Stimulated activated CD8-positive, alpha-beta memory T cell treated with anti-CD3 and anti-CD28 coated beads, Interleukin-4, amount 100 ng/mL, for 24 hours (primary cell): Measurements from ENCODE around the gene FITM2.
"Not testable (repeated sequence)": the region's sequence is repeated elsewhere in the genome, so short reads cannot be mapped to it uniquely, and the experiment has no call there.

Experiments used
- DNase-seq: peaks from one replicate; pipeline ENCODE4 v3.0.0-alpha.2; 2020; ENCODE audit warnings: low read depth

Gene FITM2

GRCh38 chr20:44331201-44331600 lies 20.2 kb upstream of the FITM2 start:
- DNase-seq, result no peak

- DNase-seq, result no peak
Measured at GRCh38 chr20:44328428-44328827, 17.4 kb upstream of the FITM2 start.

- not testable (repeated sequence) for DNase-seq
Measured at GRCh38 chr20:44327748-44328147, 16.7 kb upstream of the FITM2 start.

GRCh38 chr20:44326391-44327159 lies 15.6 kb upstream of the FITM2 start:
- DNase-seq, result no peak

- DNase-seq, result no peak
Measured at GRCh38 chr20:44324343-44324742, 13.3 kb upstream of the FITM2 start.

- DNase-seq, result no peak
Measured at GRCh38 chr20:44319839-44320422, 8.9 kb upstream of the FITM2 start.

- no peak for DNase-seq
Measured at GRCh38 chr20:44314870-44315269, 3.9 kb upstream of the FITM2 start.

- DNase-seq, result no peak
Measured at GRCh38 chr20:44309763-44310663, 989 bp downstream of the FITM2 start.

GRCh38 chr20:44306927-44307326 lies 4.1 kb downstream of the FITM2 start:
- no peak for DNase-seq

GRCh38 chr20:44304383-44304782 lies 6.6 kb downstream of the FITM2 start:
- DNase-seq, result no peak

- no peak for DNase-seq
Measured at GRCh38 chr20:44302736-44303135, 8.3 kb downstream of the FITM2 start.

- no peak for DNase-seq
Measured at GRCh38 chr20:44302026-44302669, 8.9 kb downstream of the FITM2 start.

GRCh38 chr20:44301285-44301684 lies 9.7 kb downstream of the FITM2 start:
- no peak for DNase-seq

GRCh38 chr20:44299011-44299535 lies 11.9 kb downstream of the FITM2 start:
- DNase-seq, result not testable (repeated sequence)

GRCh38 chr20:44297721-44298120 lies 13.3 kb downstream of the FITM2 start:
- no peak for DNase-seq

- no peak for DNase-seq
Measured at GRCh38 chr20:44296011-44296410, 15.0 kb downstream of the FITM2 start.

- DNase-seq, result no peak
Measured at GRCh38 chr20:44291754-44292153, 19.2 kb downstream of the FITM2 start.

GRCh38 chr20:44288252-44288651 lies 22.8 kb downstream of the FITM2 start:
- DNase-seq, result no peak

GRCh38 chr20:44287272-44288097 lies 23.5 kb downstream of the FITM2 start:
- DNase-seq, result no peak

- DNase-seq, result no peak
Measured at GRCh38 chr20:44284032-44284431, 27.0 kb downstream of the FITM2 start.

GRCh38 chr20:44282192-44282591 lies 28.8 kb downstream of the FITM2 start:
- DNase-seq, result no peak
